HCT116 (cell line): ENCODE data around the gene GP9. TPM values are rescaled to one million over a fixed set of nuclear protein-coding genes. Genes with fewer than 3 reads are reported as not detected.

Experiments
- ATAC-seq: fragments of 200-7000 bp; cut with Tn5 transposase; 2 replicates; pipeline ENCODE4 v1.9.1; 2020; ENCODE audit warnings: mild to moderate bottlenecking, moderate library complexity
- BruUV-seq: library from RNA; stranded (reverse); fragments of 400-500 nt; replicated peaks from 2 replicates; lab custom pipeline; 2021; lab: Mats Ljungman, UMichigan
- CTCF ChIA-PET: fragments of 300-600 bp; sonication (Branson Sonifier 250); formaldehyde crosslinking; loops from one replicate; lab custom pipeline; 2021; ENCODE audit warnings: antibody characterized with exemption; lab: Charles Lee
- POLR2A ChIA-PET: fragments of 300-600, 350-600 bp; sonication (Branson Sonifier 250); formaldehyde crosslinking; loops from one replicate; lab custom pipeline; 2021; ENCODE audit warnings: antibody characterized with exemption; lab: Charles Lee
- RAD21 ChIA-PET, 2 experiments: fragments of 300-600 bp; sonication (Branson Sonifier 250); formaldehyde crosslinking; loops; one replicate each; lab custom pipeline; 2023; ENCODE audit warnings: low total read pairs in 2 of 2; ENCODE audit not compliant: uncharacterized antibody in 2 of 2, unreplicated experiment in 2 of 2, low non-redundant PET in 1 of 2; lab: Charles Lee
- DNase-seq: peaks from one replicate; pipeline ENCODE4 v3.0.0-alpha.2; 2010; ENCODE audit warnings: low read depth, low spot score
- H2AFZ ChIP-seq: fragments of 200-600 bp; shearing (Covaris generic), sonication (generic); 2 replicates; pipeline ENCODE4 v1.6.1; 2017; ENCODE audit warnings: low read depth, mixed run types, mixed read lengths, antibody characterized with exemption, low read length; ENCODE audit not compliant: poor library complexity, severe bottlenecking
- H3K27ac ChIP-seq: 2 replicates; pipeline ENCODE4 v1.5.1; 2012; ENCODE audit warnings: low read depth, low read length
- H3K27me3 ChIP-seq: fragments of 200-600 bp; sonication (generic); 2 replicates; pipeline ENCODE4 v1.6.1; 2016; ENCODE audit warnings: mixed run types, low read length, mixed read lengths; ENCODE audit not compliant: insufficient read depth
- H3K36me3 ChIP-seq, 2 experiments: fragments of 200-500 bp in 1 of 2; fragments of 200-600 bp in 1 of 2; sonication (Bioruptor generic) in 1 of 2; sonication (generic) in 1 of 2; 2 replicates each; pipeline versions ENCODE4 v1.5.1 to v1.6.1; 2014 to 2016; ENCODE audit warnings: low read length in 2 of 2, inconsistent platforms in 1 of 2, mixed read lengths in 1 of 2, mixed run types in 1 of 2; ENCODE audit not compliant: insufficient read depth in 2 of 2, control insufficient read depth in 1 of 2
- H3K4me1 ChIP-seq, 2 experiments: fragments of 200-600 bp in 1 of 2; sonication (generic) in 1 of 2; 2 replicates each; pipeline versions ENCODE4 v1.5.1 to v1.6.1; 2012 to 2017; ENCODE audit warnings: low read length in 2 of 2, inconsistent platforms in 1 of 2, mild to moderate bottlenecking in 1 of 2, mixed read lengths in 1 of 2, mixed run types in 1 of 2, moderate library complexity in 1 of 2; ENCODE audit not compliant: insufficient read depth in 2 of 2, control insufficient read depth in 1 of 2
- H3K4me2 ChIP-seq: fragments of 200-600 bp; sonication (generic); 2 replicates; pipeline ENCODE4 v1.6.1; 2017; ENCODE audit warnings: mixed run types, low read length, mixed read lengths
- H3K4me3 ChIP-seq, 2 experiments: fragments of 200-600 bp in 1 of 2; sonication (generic) in 1 of 2; replicated peaks in 1 of 2; 2 replicates each; pipeline ENCODE4 v1.5.1; 2011 to 2016; ENCODE audit warnings: low read length in 2 of 2, control low read depth in 1 of 2, low read depth in 1 of 2, mild to moderate bottlenecking in 1 of 2, mixed read lengths in 1 of 2, mixed run types in 1 of 2
- H3K79me2 ChIP-seq: fragments of 200-600 bp; sonication (generic); 2 replicates; pipeline ENCODE4 v1.6.1; 2017; ENCODE audit warnings: mild to moderate bottlenecking, mixed run types, low read length, moderate library complexity, mixed read lengths; ENCODE audit not compliant: insufficient read depth
- H3K9ac ChIP-seq: fragments of 200-600 bp; sonication (generic); 2 replicates; pipeline ENCODE4 v1.6.1; 2016; ENCODE audit warnings: low read length, mixed read lengths
- H3K9me2 ChIP-seq: fragments of 200-600 bp; sonication (generic), shearing (Covaris generic); 2 replicates; pipeline ENCODE4 v1.6.1; 2017; ENCODE audit warnings: mixed run types, mild to moderate bottlenecking, moderate library complexity; ENCODE audit not compliant: insufficient read depth
- H3K9me3 ChIP-seq, 2 experiments: fragments of 200-500 bp in 1 of 2; fragments of 200-600 bp in 1 of 2; sonication (Bioruptor generic) in 1 of 2; sonication (generic) in 1 of 2; 2 replicates each; pipeline ENCODE4 v1.6.1; 2014 to 2017; ENCODE audit warnings: low read length in 2 of 2, mixed read lengths in 2 of 2, inconsistent platforms in 1 of 2, low read depth in 1 of 2, mild to moderate bottlenecking in 1 of 2, mixed run types in 1 of 2, moderate library complexity in 1 of 2; ENCODE audit not compliant: control insufficient read depth in 1 of 2, insufficient read depth in 1 of 2
- H4K20me1 ChIP-seq: fragments of 200-600 bp; sonication (generic), shearing (Covaris generic); 2 replicates; pipeline ENCODE4 v1.6.1; 2017; ENCODE audit warnings: mixed run types, mild to moderate bottlenecking, moderate library complexity; ENCODE audit not compliant: insufficient read depth
- CBX3 ChIP-seq: IDR thresholded peaks from 2 replicates; pipeline ENCODE4 v1.6.1; 2012; ENCODE audit warnings: low read depth
- CEBPB ChIP-seq: IDR thresholded peaks from 2 replicates; pipeline ENCODE4 v1.6.1; 2012; ENCODE audit warnings: low read depth
- EGR1 ChIP-seq: IDR thresholded peaks from 2 replicates; pipeline ENCODE4 v1.6.1; 2012; ENCODE audit warnings: low read depth
- EZH2 ChIP-seq: fragments of 200-600 bp; sonication (generic); IDR thresholded peaks from 2 replicates; pipeline ENCODE4 v1.6.1; 2017; ENCODE audit warnings: antibody characterized with exemption, mixed run types
- EZH2phosphoT487 ChIP-seq: fragments of 200-600 bp; IDR thresholded peaks from 2 replicates; pipeline ENCODE4 v1.6.1; 2018; ENCODE audit warnings: antibody characterized with exemption, borderline replicate concordance
- FOSL1 ChIP-seq: IDR thresholded peaks from 2 replicates; pipeline ENCODE4 v1.6.1; 2012; ENCODE audit warnings: low read depth
- JUND ChIP-seq: IDR thresholded peaks from 2 replicates; pipeline ENCODE4 v1.6.1; 2012
- POLR2AphosphoS5 ChIP-seq: IDR thresholded peaks from 2 replicates; pipeline ENCODE4 v1.6.1; 2011; ENCODE audit warnings: mild to moderate bottlenecking, low read depth, low read length, moderate library complexity
- SIN3A ChIP-seq: IDR thresholded peaks from 2 replicates; pipeline ENCODE4 v1.6.1; 2012; ENCODE audit warnings: low read depth
- SP1 ChIP-seq: IDR thresholded peaks from 2 replicates; pipeline ENCODE4 v1.6.1; 2012; ENCODE audit warnings: low read depth
- SRF ChIP-seq: IDR thresholded peaks from 2 replicates; pipeline ENCODE4 v1.6.1; 2012; ENCODE audit warnings: low read depth
- TCF7L2 ChIP-seq: IDR thresholded peaks from 2 replicates; pipeline ENCODE4 v1.7.0; 2011; ENCODE audit warnings: borderline replicate concordance, inconsistent platforms; ENCODE audit not compliant: insufficient read depth, insufficient read length; ENCODE audit errors: extremely low read depth
- ZFX ChIP-seq: fragments of 450-650 bp; IDR thresholded peaks from 2 replicates; pipeline ENCODE4 v1.6.1; 2017
- ZNF274 ChIP-seq: fragments of 200-500 bp; sonication (Bioruptor generic); IDR thresholded peaks from 2 replicates; pipeline ENCODE4 v1.6.1; 2014; ENCODE audit warnings: mild to moderate bottlenecking, low read depth, low read length, inconsistent platforms
- intact Hi-C: fragments of 100-400 bp; cut with micrococcal nuclease; formaldehyde crosslinking; loops from 2 replicates; pipeline ENCODE4 v1.10.0; 2022
- total RNA-seq: library from RNA; stranded (reverse); gene quantifications from one replicate; pipeline ENCODE4 v1.2.1, GENCODE V29; 2021; ENCODE audit not compliant: unreplicated experiment
- TF ChIP-seq, protein P1 (sequence below): IDR thresholded peaks from 2 replicates; pipeline ENCODE4 v1.6.1; 2012
- TF ChIP-seq, protein P2 (sequence below): IDR thresholded peaks from 2 replicates; pipeline ENCODE4 v1.6.1; 2012
- TF ChIP-seq, protein P3 (sequence below): IDR thresholded peaks from 2 replicates; pipeline ENCODE4 v1.6.1; 2012; ENCODE audit warnings: low read depth

GP9 gene
- total RNA-seq, 1 experiment from 2014 or later = not detected

DNA sequence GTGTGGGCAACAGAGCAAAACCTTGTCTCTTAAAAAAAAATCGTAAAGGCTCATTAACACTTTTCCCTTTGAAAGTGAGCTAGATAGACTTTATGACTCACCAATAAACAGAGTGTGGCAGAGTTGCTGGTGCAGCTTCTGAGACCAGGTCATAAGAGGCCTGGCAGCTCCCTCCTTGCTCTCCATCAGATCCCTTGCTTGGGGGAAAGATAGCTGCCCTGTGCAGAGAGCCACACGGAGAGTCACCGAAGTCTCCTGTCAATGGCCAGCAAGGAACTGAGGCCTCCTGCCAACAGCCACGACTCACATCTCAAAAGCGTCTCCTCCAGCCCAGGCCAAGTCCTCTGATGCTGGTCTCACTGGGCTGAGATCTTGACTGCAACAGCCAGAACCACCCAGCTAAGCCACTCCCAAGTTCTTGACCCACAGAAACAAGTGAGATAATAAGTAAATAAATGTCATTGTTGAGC lies 8.7 kb upstream of the GP9 start:
- ATAC-seq (no peak), DNase-seq (no peak)
- H3K9me3 ChIP-seq = no peaks in the 10 kb centered on the region
- ChIA-PET POLR2A (interaction anchor here (0.6 to 1.0 kb wide), 2 partner anchors 12 to 197 kb away, joined by 3 read pairs; partner anchors contain the start of gene COPG1), CTCF (interaction anchor here (0.9 to 3.1 kb wide), 4 partner anchors 9 to 194 kb away, joined by 3 to 51 read pairs (median 20); partner anchors contain the start of gene RAB43), RAD21 (interaction anchor here in 1 of 2 experiments (0.7 kb wide), 1 partner anchor 72 kb away, joined by 3 read pairs; no protein-coding TSS in a partner anchor)
- no peak overlapping the region for H2AFZ ChIP-seq
- intact Hi-C loops = no loop called here
- no peaks in the 10 kb centered on the region for H3K36me3 ChIP-seq
- H3K9ac ChIP-seq = no peak overlapping the region
- H3K4me1 ChIP-seq = peaks cover 0 to 24% of the 10 kb centered on the region in 2 experiments; a peak in 3 of 4 replicates
- no peaks in the 10 kb centered on the region for H3K79me2 ChIP-seq
- H3K27ac ChIP-seq = no peak overlapping the region
- no peaks in the 10 kb centered on the region for H3K27me3 ChIP-seq
- no peaks in the 10 kb centered on the region for H4K20me1 ChIP-seq
- H3K9me2 ChIP-seq = no peaks in the 10 kb centered on the region
- TF ChIP-seq CEBPB (no peak), ZFX (no peak), JUND (no peak), CBX3 (no peak), TCF7L2 (no peak), POLR2AphosphoS5 (no peak), SRF (no peak)
- TF ChIP-seq, protein P1, sequence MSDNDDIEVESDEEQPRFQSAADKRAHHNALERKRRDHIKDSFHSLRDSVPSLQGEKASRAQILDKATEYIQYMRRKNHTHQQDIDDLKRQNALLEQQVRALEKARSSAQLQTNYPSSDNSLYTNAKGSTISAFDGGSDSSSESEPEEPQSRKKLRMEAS = no peak
- TF ChIP-seq, protein P2, sequence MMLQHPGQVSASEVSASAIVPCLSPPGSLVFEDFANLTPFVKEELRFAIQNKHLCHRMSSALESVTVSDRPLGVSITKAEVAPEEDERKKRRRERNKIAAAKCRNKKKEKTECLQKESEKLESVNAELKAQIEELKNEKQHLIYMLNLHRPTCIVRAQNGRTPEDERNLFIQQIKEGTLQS = no peak
- no TSS peak for BruUV-seq
- peak overlapping the region; percentile 9; the same call in 1 of the 2 replicates for H3K4me2 ChIP-seq
- no peak overlapping the region for H3K4me3 ChIP-seq

DNA sequence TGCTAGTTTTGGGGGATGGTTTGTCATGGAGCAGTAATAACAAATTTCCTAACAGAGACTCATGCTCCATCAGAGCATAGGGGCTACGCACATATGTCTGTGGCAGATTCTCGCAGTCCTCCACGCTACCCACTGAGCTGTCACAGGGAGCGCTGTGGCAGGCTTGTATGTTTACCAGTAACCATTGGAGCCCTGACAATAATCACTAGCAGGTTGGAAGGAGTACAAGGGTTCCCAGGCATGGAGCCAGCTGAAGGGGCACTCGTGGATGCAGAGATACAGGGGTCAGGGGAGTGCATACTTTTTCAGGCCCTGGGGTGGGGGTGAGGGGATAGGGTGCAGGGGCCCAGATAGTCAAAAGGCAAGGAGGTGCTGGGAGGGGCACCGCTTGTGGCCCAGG lies 7.9 kb upstream of the GP9 start:
- Histone ChIP-seq H3K27ac (no peak overlapping the region), H3K4me1 (peaks cover 0 to 26% of the 10 kb centered on the region in 2 experiments; a peak in 3 of 4 replicates), H3K9me3 (no peaks in the 10 kb centered on the region), H2AFZ (no peak overlapping the region), H3K4me2 (no peak overlapping the region), H4K20me1 (no peaks in the 10 kb centered on the region), H3K27me3 (no peaks in the 10 kb centered on the region), H3K79me2 (no peaks in the 10 kb centered on the region), H3K4me3 (no peak overlapping the region), H3K9me2 (no peaks in the 10 kb centered on the region), H3K36me3 (no peaks in the 10 kb centered on the region), H3K9ac (no peak overlapping the region)
- intact Hi-C loops = loop anchor here (1.0 kb wide), 1 partner anchor 193 kb away; no protein-coding TSS in a partner anchor
- ChIA-PET POLR2A (interaction anchor here (1.0 kb wide), 1 partner anchor 197 kb away, joined by 3 read pairs; the partner anchor contains the start of gene COPG1), CTCF (interaction anchor here (1.6 to 3.1 kb wide), 5 partner anchors 14 to 194 kb away, joined by 6 to 51 read pairs (median 16); partner anchors contain the start of gene RAB43), RAD21 (no interaction called here)
- DNase-seq (no peak), ATAC-seq (no peak)
- no TSS peak for BruUV-seq
- TF ChIP-seq, protein P1 = no peak
- TF ChIP-seq FOSL1 = no peak
- TF ChIP-seq SP1 = no peak
- no peak for TF ChIP-seq JUND
- no peak for TF ChIP-seq EZH2
- TF ChIP-seq EZH2phosphoT487 = no peak
- TF ChIP-seq EGR1 = no peak
- no peak for TF ChIP-seq SIN3A
- TF ChIP-seq, protein P3, sequence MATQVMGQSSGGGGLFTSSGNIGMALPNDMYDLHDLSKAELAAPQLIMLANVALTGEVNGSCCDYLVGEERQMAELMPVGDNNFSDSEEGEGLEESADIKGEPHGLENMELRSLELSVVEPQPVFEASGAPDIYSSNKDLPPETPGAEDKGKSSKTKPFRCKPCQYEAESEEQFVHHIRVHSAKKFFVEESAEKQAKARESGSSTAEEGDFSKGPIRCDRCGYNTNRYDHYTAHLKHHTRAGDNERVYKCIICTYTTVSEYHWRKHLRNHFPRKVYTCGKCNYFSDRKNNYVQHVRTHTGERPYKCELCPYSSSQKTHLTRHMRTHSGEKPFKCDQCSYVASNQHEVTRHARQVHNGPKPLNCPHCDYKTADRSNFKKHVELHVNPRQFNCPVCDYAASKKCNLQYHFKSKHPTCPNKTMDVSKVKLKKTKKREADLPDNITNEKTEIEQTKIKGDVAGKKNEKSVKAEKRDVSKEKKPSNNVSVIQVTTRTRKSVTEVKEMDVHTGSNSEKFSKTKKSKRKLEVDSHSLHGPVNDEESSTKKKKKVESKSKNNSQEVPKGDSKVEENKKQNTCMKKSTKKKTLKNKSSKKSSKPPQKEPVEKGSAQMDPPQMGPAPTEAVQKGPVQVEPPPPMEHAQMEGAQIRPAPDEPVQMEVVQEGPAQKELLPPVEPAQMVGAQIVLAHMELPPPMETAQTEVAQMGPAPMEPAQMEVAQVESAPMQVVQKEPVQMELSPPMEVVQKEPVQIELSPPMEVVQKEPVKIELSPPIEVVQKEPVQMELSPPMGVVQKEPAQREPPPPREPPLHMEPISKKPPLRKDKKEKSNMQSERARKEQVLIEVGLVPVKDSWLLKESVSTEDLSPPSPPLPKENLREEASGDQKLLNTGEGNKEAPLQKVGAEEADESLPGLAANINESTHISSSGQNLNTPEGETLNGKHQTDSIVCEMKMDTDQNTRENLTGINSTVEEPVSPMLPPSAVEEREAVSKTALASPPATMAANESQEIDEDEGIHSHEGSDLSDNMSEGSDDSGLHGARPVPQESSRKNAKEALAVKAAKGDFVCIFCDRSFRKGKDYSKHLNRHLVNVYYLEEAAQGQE = no peak
- no peak for TF ChIP-seq CEBPB
- no peak for TF ChIP-seq ZNF274
